ENCODE data around the gene SNTG2.
"Not testable (repeated sequence)": the region's sequence is repeated elsewhere in the genome, so short reads cannot be mapped to it uniquely, and the experiment has no call there.

The SNTG2 gene

DNA sequence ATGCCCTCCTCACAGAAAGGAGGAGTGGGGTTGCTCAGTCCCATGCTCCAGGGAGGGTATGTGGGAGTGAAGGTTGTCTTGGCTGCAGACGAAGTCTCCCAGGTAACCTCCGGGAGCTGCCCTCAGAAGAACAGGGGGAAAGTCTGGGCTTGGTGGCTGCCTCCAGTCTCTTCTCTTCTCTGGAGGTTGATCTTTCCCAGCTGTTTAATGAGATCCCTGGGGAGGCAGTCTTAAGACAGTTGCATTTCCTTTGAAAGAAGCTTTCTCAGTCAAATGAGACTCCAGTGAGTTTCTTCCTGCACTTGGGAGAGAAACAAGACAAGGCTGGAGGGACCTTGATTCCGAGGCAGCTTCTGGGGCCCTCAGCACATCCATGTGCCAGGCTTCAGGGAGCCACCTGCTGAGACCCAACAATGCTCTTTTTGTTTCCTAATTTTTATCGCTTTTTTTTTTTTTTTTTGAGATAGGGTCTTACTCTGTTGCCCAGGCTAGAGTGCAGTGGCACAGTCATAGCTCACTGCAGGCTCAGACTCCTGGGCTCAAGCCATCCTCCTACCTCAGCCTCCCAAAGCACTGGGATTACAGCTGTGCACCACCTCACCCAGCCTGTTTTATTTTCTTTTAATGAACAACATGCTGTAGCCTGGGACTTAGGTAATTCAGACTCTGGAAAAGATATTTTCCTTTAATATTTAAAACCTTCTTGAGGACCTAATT is 390.9 kb downstream of the SNTG2 start:
- no peak for DNase-seq

GRCh38 chr2:1348789-1349188 is 398.1 kb downstream of the SNTG2 start:
- DNase-seq = no peak

GRCh38 chr2:1350111-1350510 is 399.5 kb downstream of the SNTG2 start:
- no peak for DNase-seq

GRCh38 chr2:1353124-1353523 is 402.5 kb downstream of the SNTG2 start:
- DNase-seq = no peak

DNA sequence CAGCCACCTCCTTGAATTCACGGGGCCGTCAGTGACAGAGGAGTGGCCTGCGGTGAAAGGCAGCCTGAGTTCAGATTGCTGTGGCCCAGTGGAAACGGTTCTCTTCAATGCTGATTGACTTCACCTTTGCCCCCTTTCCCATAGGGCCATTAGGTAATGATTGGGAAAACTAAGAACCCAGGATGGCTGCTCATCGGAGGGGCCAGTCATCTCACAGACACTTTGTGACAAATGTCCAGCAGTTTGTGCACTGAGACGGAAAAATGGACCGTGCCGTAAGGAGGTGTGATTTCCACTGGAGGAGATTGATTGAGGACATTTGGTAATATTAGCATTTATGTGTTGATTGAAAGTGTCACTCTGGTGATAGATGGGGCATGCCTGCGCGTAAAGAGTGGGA is 402.9 kb downstream of the SNTG2 start:
- DNase-seq = no peak

- no peak for DNase-seq
Measured at GRCh38 chr2:1360144-1360543, 409.5 kb downstream of the SNTG2 start.

DNA sequence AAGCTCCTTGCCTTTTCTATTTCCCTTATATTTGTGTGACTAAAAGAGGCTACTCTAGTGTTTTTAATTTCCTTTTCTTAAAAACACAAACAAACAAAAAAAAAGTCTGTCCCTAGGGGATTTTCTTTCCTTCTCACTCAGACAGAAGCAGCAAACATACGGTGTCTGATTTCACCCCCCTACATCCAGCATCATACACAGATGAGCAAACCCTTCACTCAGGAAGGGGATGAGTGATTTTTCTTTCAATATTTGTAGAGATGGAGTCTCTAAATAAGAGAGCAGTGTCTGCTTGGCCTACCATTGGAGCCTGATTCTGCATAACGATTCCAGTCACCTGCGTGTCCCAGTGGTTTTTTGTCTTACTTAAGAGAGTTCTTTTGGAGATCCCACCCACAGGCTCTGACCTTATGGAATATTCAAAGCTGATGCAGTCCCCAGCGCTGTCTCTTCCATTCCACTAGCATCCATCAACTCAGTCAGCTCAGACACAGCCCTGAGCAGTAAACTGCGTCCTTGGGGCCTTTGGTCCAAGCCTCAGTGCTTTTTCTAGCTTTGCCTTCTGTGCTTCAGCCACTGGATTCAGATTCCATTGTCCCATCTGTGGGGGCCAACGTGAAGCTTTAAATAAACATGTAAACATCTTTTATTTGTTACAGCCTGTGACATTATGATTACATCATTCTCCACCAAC is 410.1 kb downstream of the SNTG2 start:
- DNase-seq = no peak

GRCh38 chr2:1363367-1363766 is 412.7 kb downstream of the SNTG2 start:
- no peak for DNase-seq

- no peak for DNase-seq
Measured at GRCh38 chr2:1366546-1367134, 416.0 kb downstream of the SNTG2 start.

DNA sequence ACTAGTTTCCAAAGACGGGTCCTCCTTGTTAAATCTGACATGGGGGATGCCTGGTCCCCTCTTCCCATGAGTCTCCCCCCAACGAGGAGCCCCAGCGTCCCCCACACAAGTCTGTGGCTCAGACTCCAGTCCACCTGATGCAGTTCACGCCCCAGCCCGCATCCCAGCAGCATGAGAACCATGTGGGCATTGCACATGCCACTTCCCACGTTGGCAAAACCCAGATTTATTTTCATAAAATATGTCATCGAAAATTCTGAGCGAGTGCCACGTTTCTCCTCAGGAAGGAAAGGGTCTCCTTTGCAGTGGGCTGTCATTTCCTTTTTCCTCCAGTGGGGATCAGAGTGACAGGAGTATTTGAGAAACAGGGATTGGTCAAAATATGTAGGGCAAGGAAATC is 417.0 kb downstream of the SNTG2 start:
- DNase-seq = no peak

- no peak for DNase-seq
Measured at GRCh38 chr2:1369905-1370304, 419.3 kb downstream of the SNTG2 start.

DNA sequence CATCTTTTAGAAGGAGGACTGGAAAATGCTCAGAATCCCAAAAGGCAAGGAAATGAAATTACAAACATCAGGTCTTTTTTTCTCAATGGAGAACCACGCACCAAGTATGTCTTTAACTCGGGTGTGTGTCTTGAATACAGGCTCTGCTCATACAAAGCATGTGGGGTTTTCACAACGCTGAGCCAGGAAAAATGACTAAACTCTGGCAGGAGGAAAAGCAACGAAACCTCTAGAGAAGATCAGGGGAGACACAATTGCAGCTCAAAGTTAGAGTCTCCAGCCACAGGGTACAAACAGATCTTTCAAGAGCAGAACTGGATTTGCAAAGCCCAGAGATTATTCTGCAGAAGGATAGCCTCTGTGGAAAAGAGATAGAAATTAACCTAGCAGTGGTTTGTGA is 419.8 kb downstream of the SNTG2 start:
- no peak for DNase-seq

GRCh38 chr2:1371082-1371481 is 420.4 kb downstream of the SNTG2 start:
- DNase-seq = no peak

GRCh38 chr2:1373830-1374229 is 423.2 kb downstream of the SNTG2 start:
- no peak for DNase-seq

DNA sequence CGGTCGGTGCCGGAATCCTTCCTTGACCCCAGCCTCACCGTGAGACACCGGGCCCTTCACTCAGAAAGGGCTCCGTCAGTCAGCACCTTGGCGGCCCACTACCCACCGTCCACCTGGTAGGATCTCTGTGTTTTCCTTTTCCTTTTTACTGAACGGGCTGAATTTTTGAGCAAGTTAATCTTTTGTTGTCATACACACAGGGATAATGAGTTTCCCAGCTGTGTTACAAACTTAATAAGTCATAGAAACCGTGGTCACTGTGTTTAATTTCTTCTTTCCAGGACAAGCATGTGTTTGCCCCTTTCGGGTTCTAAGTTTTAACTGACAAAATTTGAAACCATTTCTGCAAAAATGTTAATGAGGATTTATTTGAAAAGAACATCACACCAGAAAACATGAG is 423.6 kb downstream of the SNTG2 start:
- DNase-seq = no peak

- DNase-seq = no peak
Measured at GRCh38 chr2:1375794-1376193, 425.1 kb downstream of the SNTG2 start.

GRCh38 chr2:1377473-1377872 is 426.8 kb downstream of the SNTG2 start:
- no peak for DNase-seq

DNA sequence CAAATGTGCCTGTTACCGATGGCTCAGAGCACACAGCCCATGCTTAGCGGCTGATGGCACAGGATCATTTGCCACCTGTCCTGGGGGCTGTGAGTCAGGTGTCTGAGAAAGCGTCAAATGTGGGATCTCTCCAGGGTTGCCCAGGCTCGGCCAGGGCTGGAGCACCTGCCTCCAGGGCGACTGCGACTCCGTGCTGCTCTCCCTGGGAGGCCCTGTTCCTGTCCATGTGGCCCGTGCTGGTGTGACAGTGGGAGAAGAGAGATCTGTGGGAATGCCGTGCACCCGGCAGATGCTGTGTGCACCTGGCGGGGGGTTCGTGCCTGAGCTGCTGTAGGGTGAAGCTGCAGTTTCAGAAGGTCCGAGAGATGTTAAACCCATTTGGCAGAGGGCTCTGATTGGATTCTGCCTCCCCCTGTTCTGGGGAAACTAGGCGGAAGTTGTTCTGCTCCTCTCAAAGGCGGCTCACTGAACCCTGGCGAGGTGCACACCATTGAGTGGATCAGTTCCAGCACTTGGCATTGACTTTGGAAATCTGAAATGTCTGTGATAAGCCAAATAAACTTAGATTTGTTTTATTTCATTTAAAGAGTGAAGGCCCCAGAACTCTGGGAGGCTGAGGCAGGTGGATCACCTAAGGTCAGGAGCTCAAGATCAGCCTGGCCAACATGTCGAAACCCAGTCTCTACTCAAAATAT is 428.0 kb downstream of the SNTG2 start:
- no peak for DNase-seq

GRCh38 chr2:1381644-1382043 is 431.0 kb downstream of the SNTG2 start:
- no peak for DNase-seq

DNA sequence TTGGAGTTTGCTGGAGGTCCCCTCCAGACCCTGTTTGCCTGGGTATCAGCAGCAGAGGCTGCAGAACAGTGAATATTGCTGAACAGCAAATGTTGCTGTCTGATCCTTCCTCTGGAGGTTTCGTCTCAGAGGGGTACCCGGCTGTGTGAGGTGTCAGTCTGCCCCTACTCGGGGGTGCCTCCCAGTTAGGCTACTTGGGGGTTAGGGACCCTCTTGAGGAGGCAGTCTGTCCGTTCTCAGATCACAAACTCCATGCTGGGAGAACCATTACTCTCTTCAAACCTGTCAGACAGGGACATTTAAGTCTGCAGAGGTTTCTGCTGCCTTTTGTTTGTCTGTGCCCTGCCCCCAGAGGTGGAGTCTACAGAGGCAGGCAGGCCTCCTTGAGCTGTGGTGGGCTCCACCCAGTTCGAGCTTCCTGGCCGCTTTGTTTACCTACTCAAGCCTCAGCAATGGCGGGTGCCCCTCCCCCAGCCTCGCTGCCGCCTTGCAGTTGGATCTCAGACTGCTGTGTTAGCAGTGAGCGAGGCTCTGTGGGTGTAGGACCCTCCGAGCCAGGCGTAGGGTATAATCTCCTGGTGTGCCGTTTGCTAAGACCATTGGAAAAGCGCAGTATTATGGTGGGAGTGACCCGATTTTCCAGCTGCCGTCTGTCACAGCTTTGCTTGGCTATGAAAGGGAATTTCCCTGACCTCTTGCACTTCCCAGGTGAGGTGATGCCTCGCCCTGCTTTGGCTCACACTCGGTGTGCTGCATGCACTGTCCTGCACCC is 437.5 kb downstream of the SNTG2 start:
- not testable (repeated sequence) for DNase-seq

DNA sequence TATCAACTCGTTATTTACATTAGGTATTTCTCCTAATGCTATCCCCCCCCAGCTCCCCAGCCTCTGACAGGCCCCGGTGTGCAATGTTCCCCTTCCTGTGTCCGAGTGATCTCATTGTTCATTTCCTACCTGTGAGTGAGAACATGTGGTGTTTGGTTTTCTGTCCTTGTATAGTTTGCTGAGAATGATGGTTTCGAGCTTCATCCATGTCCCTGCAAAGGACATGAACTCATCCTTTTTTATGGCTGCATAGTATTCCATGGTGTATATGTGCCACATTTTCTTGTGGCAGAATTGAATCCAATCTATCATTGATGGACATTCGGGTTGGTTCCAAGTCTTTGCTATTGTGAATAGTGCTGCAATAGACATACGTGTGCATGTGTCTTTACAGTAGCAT is 439.5 kb downstream of the SNTG2 start:
- not testable (repeated sequence) for DNase-seq

- DNase-seq = no peak
Measured at GRCh38 chr2:1393321-1393720, 442.7 kb downstream of the SNTG2 start.
